ENCODE measurements around the gene HLA-DRB1.

DNA sequence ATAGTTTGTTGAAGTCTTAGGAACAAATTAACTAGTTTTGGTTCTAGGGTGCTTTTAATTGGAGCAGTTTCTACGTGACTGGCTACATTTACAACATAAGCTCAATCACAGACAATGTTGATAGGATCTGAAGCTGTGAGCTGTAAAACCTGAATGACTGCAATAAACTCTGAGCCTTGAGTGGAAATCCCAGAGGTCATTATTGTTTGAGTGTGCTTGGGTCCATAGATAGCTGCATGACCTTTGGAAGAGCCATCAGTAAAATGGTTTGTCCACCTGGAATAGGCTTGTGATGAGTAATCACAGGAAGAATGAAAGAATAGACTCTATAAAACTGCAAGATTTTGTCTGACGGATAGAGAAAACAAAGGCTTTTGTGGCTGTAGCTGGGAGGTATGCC, 26.7 kb downstream of the HLA-DRB1 start:
- TF ChIP-seq YY1 (IDR thresholded peaks at IDR 0.05; ENCODE audit: insufficient read depth, insufficient read length) (no peak), ZNF274 (IDR thresholded peaks at IDR 0.05; ENCODE audit: low read depth, low read length) (no peak), SUZ12 (IDR thresholded peaks at IDR 0.05; ENCODE audit: extremely low read depth, insufficient read depth, insufficient read length) (no peak)
